Measurements from ENCODE around the gene APLNR.

The APLNR gene

DNA sequence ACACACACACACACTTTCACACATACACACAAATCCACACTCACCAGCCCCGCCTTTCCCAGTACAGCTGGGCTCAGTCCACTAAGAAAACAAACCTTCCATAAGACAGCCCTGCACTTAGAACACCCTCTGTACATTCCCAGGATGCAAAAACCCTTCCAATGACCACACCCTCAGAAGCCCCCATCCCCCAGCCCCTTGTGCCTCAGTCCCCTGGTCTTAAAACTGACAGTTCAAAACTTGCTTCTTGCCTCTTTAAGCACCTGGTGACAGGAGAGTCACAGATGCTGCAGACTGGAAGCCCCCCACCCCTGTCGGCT lies 23.0 kb downstream of the APLNR start (continued):
- TF ChIP-seq POU6F1 (CRISPR knock-in tag; IDR thresholded peaks at IDR 0.05; ENCODE audit: borderline replicate concordance, low read depth) (no peak), GLIS3 (CRISPR knock-in tag; IDR thresholded peaks at IDR 0.05) (no peak)

GRCh38 chr11:57213342-57214097 lies 23.5 kb downstream of the APLNR start:
- TF ChIP-seq ZFP3 (CRISPR knock-in tag; IDR thresholded peaks at IDR 0.05) = no peak
- no peak for TF ChIP-seq SNAI2 (CRISPR knock-in tag; IDR thresholded peaks at IDR 0.05)
- no peak for ATAC-seq

DNA sequence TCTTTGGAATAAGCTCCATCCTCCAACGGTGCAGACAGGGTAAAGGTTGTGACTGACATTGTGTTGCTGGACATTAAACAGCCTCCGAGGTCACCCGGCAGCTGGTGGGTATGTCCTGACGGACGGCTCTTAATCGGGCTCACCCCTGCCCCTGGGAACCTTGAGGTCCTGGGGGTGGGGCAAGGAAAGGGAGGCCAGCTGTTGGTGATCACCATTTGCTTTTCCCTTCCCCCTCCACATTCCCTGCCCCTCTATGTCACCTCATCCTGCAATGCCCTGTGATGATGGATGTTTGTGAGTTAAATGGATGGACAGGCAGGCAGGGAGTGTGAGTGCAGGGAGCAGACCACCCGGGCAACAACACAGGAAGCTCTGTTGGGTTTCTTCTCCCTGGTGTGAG lies 26.3 kb downstream of the APLNR start:
- ATAC-seq = no peak
- no peak for TF ChIP-seq ZNF565 (CRISPR knock-in tag; conservative IDR thresholded peaks at IDR 0.05; ENCODE audit: low read depth)
- no peak for TF ChIP-seq ZFP30 (CRISPR knock-in tag; IDR thresholded peaks at IDR 0.05)
- no peak for TF ChIP-seq ZC3H10 (CRISPR knock-in tag; IDR thresholded peaks at IDR 0.05)
- no peak for TF ChIP-seq CSRNP3 (CRISPR knock-in tag; IDR thresholded peaks at IDR 0.05)
- no peak for TF ChIP-seq ZFP3 (CRISPR knock-in tag; IDR thresholded peaks at IDR 0.05)
- TF ChIP-seq POU6F1 (CRISPR knock-in tag; IDR thresholded peaks at IDR 0.05; ENCODE audit: borderline replicate concordance, low read depth) = no peak
- TF ChIP-seq ZNF70 (CRISPR knock-in tag; IDR thresholded peaks at IDR 0.05) = no peak
- TF ChIP-seq ARNTL (CRISPR knock-in tag; IDR thresholded peaks at IDR 0.05; ENCODE audit: borderline replicate concordance, low read depth) = no peak
- TF ChIP-seq TOX (CRISPR knock-in tag; IDR thresholded peaks at IDR 0.05; ENCODE audit: borderline replicate concordance) = no peak
- no peak for TF ChIP-seq SNAI2 (CRISPR knock-in tag; IDR thresholded peaks at IDR 0.05)
- TF ChIP-seq ZNF8 (CRISPR knock-in tag; IDR thresholded peaks at IDR 0.05) = no peak
- TF ChIP-seq PPARA (CRISPR knock-in tag; IDR thresholded peaks at IDR 0.05; ENCODE audit: borderline replicate concordance) = no peak
- no peak for TF ChIP-seq ESRRG (CRISPR knock-in tag; IDR thresholded peaks at IDR 0.05)

DNA sequence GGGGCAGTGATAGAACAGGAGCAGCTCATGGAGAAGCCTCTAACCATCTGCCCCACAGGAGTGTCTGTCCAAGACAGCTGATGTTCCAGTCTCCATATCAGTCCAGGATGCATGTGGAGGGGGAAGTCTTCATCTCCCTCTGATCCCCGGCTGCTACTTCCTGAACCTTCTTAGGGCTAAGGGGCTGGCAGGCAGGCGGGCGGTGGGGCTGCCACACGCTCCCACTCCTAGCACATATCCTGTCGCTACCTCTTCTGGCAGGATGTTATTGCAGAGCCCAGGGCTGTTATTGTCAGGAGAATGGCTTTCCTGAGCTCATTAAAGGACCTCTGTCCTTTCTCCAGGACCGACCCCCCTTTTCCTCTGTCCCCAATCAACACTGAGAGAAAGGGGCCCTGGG lies 29.9 kb downstream of the APLNR start:
- ATAC-seq = no peak
- TF ChIP-seq, protein P1, sequence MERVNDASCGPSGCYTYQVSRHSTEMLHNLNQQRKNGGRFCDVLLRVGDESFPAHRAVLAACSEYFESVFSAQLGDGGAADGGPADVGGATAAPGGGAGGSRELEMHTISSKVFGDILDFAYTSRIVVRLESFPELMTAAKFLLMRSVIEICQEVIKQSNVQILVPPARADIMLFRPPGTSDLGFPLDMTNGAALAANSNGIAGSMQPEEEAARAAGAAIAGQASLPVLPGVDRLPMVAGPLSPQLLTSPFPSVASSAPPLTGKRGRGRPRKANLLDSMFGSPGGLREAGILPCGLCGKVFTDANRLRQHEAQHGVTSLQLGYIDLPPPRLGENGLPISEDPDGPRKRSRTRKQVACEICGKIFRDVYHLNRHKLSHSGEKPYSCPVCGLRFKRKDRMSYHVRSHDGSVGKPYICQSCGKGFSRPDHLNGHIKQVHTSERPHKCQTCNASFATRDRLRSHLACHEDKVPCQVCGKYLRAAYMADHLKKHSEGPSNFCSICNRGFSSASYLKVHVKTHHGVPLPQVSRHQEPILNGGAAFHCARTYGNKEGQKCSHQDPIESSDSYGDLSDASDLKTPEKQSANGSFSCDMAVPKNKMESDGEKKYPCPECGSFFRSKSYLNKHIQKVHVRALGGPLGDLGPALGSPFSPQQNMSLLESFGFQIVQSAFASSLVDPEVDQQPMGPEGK (CRISPR knock-in tag; IDR thresholded peaks at IDR 0.05; ENCODE audit: borderline replicate concordance) = no peak
- no peak for TF ChIP-seq TOX (CRISPR knock-in tag; IDR thresholded peaks at IDR 0.05; ENCODE audit: borderline replicate concordance)
- TF ChIP-seq ZFP30 (CRISPR knock-in tag; IDR thresholded peaks at IDR 0.05) = no peak
- TF ChIP-seq ZNF565 (CRISPR knock-in tag; conservative IDR thresholded peaks at IDR 0.05; ENCODE audit: low read depth) = no peak
- TF ChIP-seq ZC3H10 (CRISPR knock-in tag; IDR thresholded peaks at IDR 0.05) = no peak
- TF ChIP-seq ISL1 (CRISPR knock-in tag; IDR thresholded peaks at IDR 0.05) = no peak
- no peak for TF ChIP-seq RARB (CRISPR knock-in tag; IDR thresholded peaks at IDR 0.05)
- no peak for TF ChIP-seq ZNF70 (CRISPR knock-in tag; IDR thresholded peaks at IDR 0.05)
- no peak for TF ChIP-seq BACH2 (CRISPR knock-in tag; IDR thresholded peaks at IDR 0.05; ENCODE audit: borderline replicate concordance)
- TF ChIP-seq TSHZ2 (CRISPR knock-in tag; IDR thresholded peaks at IDR 0.05) = no peak
- no peak for TF ChIP-seq TCF4 (CRISPR knock-in tag; IDR thresholded peaks at IDR 0.05; ENCODE audit: borderline replicate concordance)
- no peak for TF ChIP-seq ZNF8 (CRISPR knock-in tag; IDR thresholded peaks at IDR 0.05)
- TF ChIP-seq, protein P2, sequence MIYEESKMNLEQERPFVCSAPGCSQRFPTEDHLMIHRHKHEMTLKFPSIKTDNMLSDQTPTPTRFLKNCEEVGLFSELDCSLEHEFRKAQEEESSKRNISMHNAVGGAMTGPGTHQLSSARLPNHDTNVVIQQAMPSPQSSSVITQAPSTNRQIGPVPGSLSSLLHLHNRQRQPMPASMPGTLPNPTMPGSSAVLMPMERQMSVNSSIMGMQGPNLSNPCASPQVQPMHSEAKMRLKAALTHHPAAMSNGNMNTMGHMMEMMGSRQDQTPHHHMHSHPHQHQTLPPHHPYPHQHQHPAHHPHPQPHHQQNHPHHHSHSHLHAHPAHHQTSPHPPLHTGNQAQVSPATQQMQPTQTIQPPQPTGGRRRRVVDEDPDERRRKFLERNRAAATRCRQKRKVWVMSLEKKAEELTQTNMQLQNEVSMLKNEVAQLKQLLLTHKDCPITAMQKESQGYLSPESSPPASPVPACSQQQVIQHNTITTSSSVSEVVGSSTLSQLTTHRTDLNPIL (CRISPR knock-in tag; IDR thresholded peaks at IDR 0.05; ENCODE audit: low read depth) = no peak
- no peak for TF ChIP-seq CSDC2 (CRISPR knock-in tag; IDR thresholded peaks at IDR 0.05)
- no peak for TF ChIP-seq GLIS3 (CRISPR knock-in tag; IDR thresholded peaks at IDR 0.05)
- no peak for TF ChIP-seq ZFP3 (CRISPR knock-in tag; IDR thresholded peaks at IDR 0.05)
- TF ChIP-seq SNAI2 (CRISPR knock-in tag; IDR thresholded peaks at IDR 0.05) = no peak
- TF ChIP-seq POU6F1 (CRISPR knock-in tag; IDR thresholded peaks at IDR 0.05; ENCODE audit: borderline replicate concordance, low read depth) = no peak

Data from SK-N-SH treated with all-trans-retinoic acid at 6 μM for 48 hours (cell line).